HepG2 (cell line): ENCODE measurements around the gene CSRP3. TPM values are rescaled to one million over a fixed set of nuclear protein-coding genes. Genes with fewer than 3 reads are reported as not detected.

ENCODE experiments used
- ARNTL ChIP-seq: sonication (generic); formaldehyde crosslinking; IDR thresholded peaks from 2 replicates; pipeline ENCODE4 v1.4.0; 2020; ENCODE audit warnings: mild to moderate bottlenecking, missing genetic modification reagents
- ATM ChIP-seq: fragments of 450-650 bp; IDR thresholded peaks from 2 replicates; pipeline ENCODE4 v1.7.1; 2017; ENCODE audit warnings: mild to moderate bottlenecking, borderline replicate concordance
- BCLAF1 ChIP-seq: fragments of 450-650 bp; IDR thresholded peaks from 2 replicates; pipeline ENCODE4 v1.6.1; 2017; ENCODE audit warnings: mild to moderate bottlenecking
- CCAR2 ChIP-seq: fragments of 200-400 bp; formaldehyde crosslinking; optimal IDR thresholded peaks from 2 replicates; pipeline ENCODE3; 2018; ENCODE audit warnings: low read depth, mild to moderate bottlenecking, low read length, moderate library complexity
- DR1 ChIP-seq: sonication (generic); formaldehyde crosslinking; IDR thresholded peaks from 2 replicates; pipeline ENCODE4 v1.8.0; 2021; ENCODE audit warnings: mild to moderate bottlenecking, missing genetic modification reagents, inconsistent platforms
- ELF1 ChIP-seq: sonication (generic); formaldehyde crosslinking; IDR thresholded peaks from 2 replicates; pipeline ENCODE4 v1.4.0; 2020; ENCODE audit warnings: missing genetic modification reagents
- NCOA2 ChIP-seq: sonication (generic); formaldehyde crosslinking; IDR thresholded peaks from 2 replicates; pipeline ENCODE4 v1.8.0; 2022; ENCODE audit warnings: inconsistent platforms
- PBX2 ChIP-seq: IDR thresholded peaks from 2 replicates; pipeline ENCODE4 v1.6.1; 2016; ENCODE audit warnings: control low read depth
- PLSCR1 ChIP-seq: sonication (generic); formaldehyde crosslinking; IDR thresholded peaks from 2 replicates; pipeline ENCODE4 v1.5.0; 2020; ENCODE audit warnings: missing genetic modification reagents, mild to moderate bottlenecking, borderline replicate concordance
- SIN3B ChIP-seq: fragments of 150-350 bp; IDR thresholded peaks from 2 replicates; pipeline ENCODE4 v1.6.1; 2014; ENCODE audit warnings: low read length
- TBX3 ChIP-seq: fragments of 450-650 bp; IDR thresholded peaks from 2 replicates; pipeline ENCODE4 v1.6.1; 2017; ENCODE audit warnings: antibody characterized with exemption, mild to moderate bottlenecking, inconsistent platforms, borderline replicate concordance
- TEAD2 ChIP-seq: sonication (generic); formaldehyde crosslinking; IDR thresholded peaks from 2 replicates; pipeline ENCODE4 v1.9.0; 2021; ENCODE audit warnings: missing genetic modification reagents
- ZFP62 ChIP-seq: sonication (generic); formaldehyde crosslinking; IDR thresholded peaks from 2 replicates; pipeline ENCODE4 v1.4.0; 2020; ENCODE audit warnings: missing genetic modification reagents
- ZFYVE20 ChIP-seq: sonication (generic); formaldehyde crosslinking; IDR thresholded peaks from 2 replicates; pipeline ENCODE4 v1.8.0; 2023; ENCODE audit warnings: low read depth, mild to moderate bottlenecking, moderate library complexity, missing genetic modification reagents, borderline replicate concordance
- ZMAT3 ChIP-seq: sonication (generic); formaldehyde crosslinking; conservative IDR thresholded peaks from 2 replicates; pipeline ENCODE4 v1.7.0; 2021; ENCODE audit warnings: missing genetic modification reagents
- ZNF10 ChIP-seq: sonication (generic); formaldehyde crosslinking; IDR thresholded peaks from 2 replicates; pipeline ENCODE4 v1.4.0; 2020; ENCODE audit warnings: mild to moderate bottlenecking, low read depth, missing genetic modification reagents, borderline replicate concordance
- ZNF136 ChIP-seq: sonication (generic); formaldehyde crosslinking; IDR thresholded peaks from 2 replicates; pipeline ENCODE4 v1.8.1; 2022; ENCODE audit warnings: low read depth, mild to moderate bottlenecking, moderate library complexity, missing genetic modification reagents
- ZNF326 ChIP-seq: sonication (generic); formaldehyde crosslinking; IDR thresholded peaks from 2 replicates; pipeline ENCODE4 v1.4.0; 2020; ENCODE audit warnings: missing genetic modification reagents, borderline replicate concordance
- ZNF329 ChIP-seq: sonication (generic); formaldehyde crosslinking; IDR thresholded peaks from 2 replicates; pipeline ENCODE4 v1.9.0; 2021; ENCODE audit warnings: low read depth, mild to moderate bottlenecking, missing genetic modification reagents
- ZNF333 ChIP-seq: sonication (generic); formaldehyde crosslinking; IDR thresholded peaks from 2 replicates; pipeline ENCODE4 v1.4.0; 2020; ENCODE audit warnings: mild to moderate bottlenecking, missing genetic modification reagents, borderline replicate concordance
- ZNF414 ChIP-seq: sonication (generic); formaldehyde crosslinking; IDR thresholded peaks from 2 replicates; pipeline ENCODE4 v1.5.0; 2020; ENCODE audit warnings: missing genetic modification reagents
- ZNF501 ChIP-seq: sonication (generic); formaldehyde crosslinking; IDR thresholded peaks from 2 replicates; pipeline ENCODE4 v1.5.1; 2020; ENCODE audit warnings: mild to moderate bottlenecking, moderate library complexity, missing genetic modification reagents
- ZNF564 ChIP-seq: sonication (generic); formaldehyde crosslinking; IDR thresholded peaks from 2 replicates; pipeline ENCODE4 v1.8.1; 2023; ENCODE audit warnings: mild to moderate bottlenecking, missing genetic modification reagents
- ZNF619 ChIP-seq: sonication (generic); formaldehyde crosslinking; IDR thresholded peaks from 2 replicates; pipeline ENCODE4 v1.4.0; 2020; ENCODE audit warnings: mild to moderate bottlenecking, missing genetic modification reagents
- ZNF75D ChIP-seq: sonication (generic); formaldehyde crosslinking; IDR thresholded peaks from 2 replicates; pipeline ENCODE4 v1.8.1; 2023; ENCODE audit warnings: missing genetic modification reagents, mild to moderate bottlenecking, borderline replicate concordance
- ZSCAN31 ChIP-seq: sonication (generic); formaldehyde crosslinking; IDR thresholded peaks from 2 replicates; pipeline ENCODE4 v1.5.0; 2020; ENCODE audit warnings: low read depth, mild to moderate bottlenecking, missing genetic modification reagents
- polyA plus RNA-seq, 8 experiments: library from polyadenylated mRNA; depleted of rRNA in 3 of 8; stranded (reverse) in 7 of 8; unstranded in 1 of 8; fragments of >200 nt; fragmentation: Illumina TruSeq in 4 of 8; extraction: Trizol in 4 of 8; gene quantifications; 2 replicates each; pipeline versions ENCODE4 v1.2.1 to v1.2.3, GENCODE V29; 2011 to 2016; ENCODE audit warnings: low read depth in 4 of 8, missing spikeins in 1 of 8, mixed read lengths in 1 of 8; ENCODE audit not compliant: insufficient read depth in 1 of 8
- total RNA-seq, 5 experiments: library from RNA; depleted of rRNA; stranded (reverse); fragments of >200 nt; fragmentation: Illumina TruSeq; extraction: Trizol; gene quantifications; 2 replicates each; pipeline ENCODE4 v1.2.3, GENCODE V29; 2016; ENCODE audit warnings: low read depth in 1 of 5

The CSRP3 gene
- total and polyA plus RNA-seq, 2 of the 13 experiments (the other 11 are each of a cell fraction or from before 2014, with no cell fraction given): not detected

- TF ChIP-seq ZNF75D (no peak), ZSCAN31 (CRISPR knock-in tag) (peak; percentile 77; the same call in 1 of the 2 replicates), ZNF10 (no peak), ZNF501 (CRISPR knock-in tag) (no peak), ZMAT3 (CRISPR knock-in tag) (no peak), NCOA2 (CRISPR knock-in tag) (no peak), ZNF136 (CRISPR knock-in tag) (no peak), PBX2 (CRISPR knock-in tag) (no peak), TEAD2 (no peak), BCLAF1 (no peak), ELF1 (CRISPR knock-in tag) (peak; percentile 76), DR1 (no peak), ZNF564 (CRISPR knock-in tag) (no peak; the same call in 1 of the 2 replicates), PLSCR1 (CRISPR knock-in tag) (no peak), ZNF619 (CRISPR knock-in tag) (no peak), ARNTL (CRISPR knock-in tag) (no peak; the same call in 1 of the 2 replicates), ZNF414 (no peak), CCAR2 (no peak), ZNF333 (no peak), ZFP62 (CRISPR knock-in tag) (no peak), ZFYVE20 (CRISPR knock-in tag) (no peak), SIN3B (peak; percentile 93), ZNF329 (no peak), TBX3 (no peak), ZNF326 (CRISPR knock-in tag) (no peak), ATM (no peak)
These were observed 38.9 kb upstream of the CSRP3 start, which contains the start of gene E2F8 (continued) for GRCh38 chr11:19240420-19241259.
